T-helper 22 cell (primary cell): ENCODE results near the gene DMAC2.
"Not testable (repeated sequence)": the region's sequence is repeated elsewhere in the genome, so short reads cannot be mapped to it uniquely, and the experiment has no call there.

Source experiments
- DNase-seq: peaks from one replicate; pipeline ENCODE4 v3.0.0-alpha.2; 2020; ENCODE audit warnings: low read depth

Gene DMAC2

GRCh38 chr19:41442473-41443355 is 3.0 kb upstream of the DMAC2 start, which contains the start of gene ERICH4:
Gene ERICH4 (plus strand): TSS chr19:41443156. CDS start chr19:41443170, 14 bp downstream.
- DNase-seq = no peak

GRCh38 chr19:41441321-41441945 is 1.7 kb upstream of the DMAC2 start:
- DNase-seq = no peak

GRCh38 chr19:41437944-41438574 is 1.7 kb downstream of the DMAC2 start:
- DNase-seq = no peak

GRCh38 chr19:41436674-41436951 is 3.1 kb downstream of the DMAC2 start:
- no peak for DNase-seq

GRCh38 chr19:41435936-41436673 is 3.6 kb downstream of the DMAC2 start:
- DNase-seq = no peak

GRCh38 chr19:41435376-41435775 is 4.3 kb downstream of the DMAC2 start:
- not testable (repeated sequence) for DNase-seq

GRCh38 chr19:41434450-41434849 is 5.3 kb downstream of the DMAC2 start:
- no peak for DNase-seq

GRCh38 chr19:41433171-41433570 is 6.5 kb downstream of the DMAC2 start:
- no peak for DNase-seq

- DNase-seq = no peak
These were observed 8.0 kb downstream of the DMAC2 start for GRCh38 chr19:41431426-41432386.

GRCh38 chr19:41430922-41431321 is 8.8 kb downstream of the DMAC2 start:
- no peak for DNase-seq

GRCh38 chr19:41428481-41428859 is 11.2 kb downstream of the DMAC2 start:
- DNase-seq = no peak

- peak; percentile 29 for DNase-seq
These were observed 11.8 kb downstream of the DMAC2 start for GRCh38 chr19:41427647-41428480.

GRCh38 chr19:41426952-41427646 is 12.6 kb downstream of the DMAC2 start, which contains the start of gene B3GNT8:
Gene B3GNT8 (minus strand): TSS chr19:41427374. CDS start chr19:41426778, 596 bp downstream.
- DNase-seq = no peak

GRCh38 chr19:41426116-41426841 is 13.4 kb downstream of the DMAC2 start:
- no peak for DNase-seq

GRCh38 chr19:41425174-41426115 is 14.3 kb downstream of the DMAC2 start:
- no peak for DNase-seq

GRCh38 chr19:41424335-41425173 is 15.2 kb downstream of the DMAC2 start:
- no peak for DNase-seq

GRCh38 chr19:41422955-41423354 is 16.8 kb downstream of the DMAC2 start:
- no peak for DNase-seq
